GM18858 (cell line): Measurements from ENCODE around the gene KNSTRN.

Source experiments
- ATAC-seq: cut with Tn5 transposase; IDR thresholded peaks from one replicate; pipeline ENCODE4 v1.9.1; 2021; ENCODE audit not compliant: unreplicated experiment

Gene KNSTRN

DNA sequence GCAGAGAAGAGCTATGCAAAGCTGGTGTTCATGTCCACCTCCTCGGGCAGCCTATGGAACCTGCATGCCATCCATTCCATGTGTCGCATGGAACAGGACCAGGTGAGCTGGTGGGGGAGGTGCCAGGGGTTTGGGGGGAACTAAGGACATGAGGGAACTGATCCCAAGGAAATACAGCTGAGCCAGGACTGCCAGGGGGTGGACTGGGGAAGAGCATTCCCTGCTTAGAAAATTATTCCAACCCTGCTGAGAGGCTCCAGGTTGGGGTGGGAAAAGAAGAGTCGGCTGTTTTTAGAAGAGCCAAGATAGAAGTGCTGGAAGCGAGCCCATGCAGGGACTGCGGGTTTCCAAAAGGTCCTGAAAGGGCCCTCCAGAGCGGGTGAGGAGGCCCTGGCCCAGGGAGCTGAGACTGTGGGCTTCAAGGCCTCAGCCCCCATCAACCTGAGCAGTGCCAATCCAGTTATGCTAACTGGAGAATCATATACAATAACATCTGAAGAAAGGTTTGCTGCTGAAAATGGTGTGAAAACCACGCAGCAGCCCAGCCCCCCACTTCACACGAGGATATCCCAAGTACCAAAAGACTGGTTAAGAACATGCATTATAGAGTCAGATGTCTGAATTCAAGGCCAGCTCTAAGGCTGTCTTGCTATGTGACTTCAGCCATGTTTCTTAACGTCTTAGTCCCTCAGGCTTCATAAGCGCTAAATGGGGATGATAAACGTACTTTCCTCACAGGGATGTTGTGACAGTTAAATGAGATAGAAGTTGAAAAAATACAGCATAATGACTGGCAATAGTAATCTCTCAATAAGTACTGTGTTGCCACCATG, 16.7 kb upstream of the KNSTRN start:
- no peak for ATAC-seq

DNA sequence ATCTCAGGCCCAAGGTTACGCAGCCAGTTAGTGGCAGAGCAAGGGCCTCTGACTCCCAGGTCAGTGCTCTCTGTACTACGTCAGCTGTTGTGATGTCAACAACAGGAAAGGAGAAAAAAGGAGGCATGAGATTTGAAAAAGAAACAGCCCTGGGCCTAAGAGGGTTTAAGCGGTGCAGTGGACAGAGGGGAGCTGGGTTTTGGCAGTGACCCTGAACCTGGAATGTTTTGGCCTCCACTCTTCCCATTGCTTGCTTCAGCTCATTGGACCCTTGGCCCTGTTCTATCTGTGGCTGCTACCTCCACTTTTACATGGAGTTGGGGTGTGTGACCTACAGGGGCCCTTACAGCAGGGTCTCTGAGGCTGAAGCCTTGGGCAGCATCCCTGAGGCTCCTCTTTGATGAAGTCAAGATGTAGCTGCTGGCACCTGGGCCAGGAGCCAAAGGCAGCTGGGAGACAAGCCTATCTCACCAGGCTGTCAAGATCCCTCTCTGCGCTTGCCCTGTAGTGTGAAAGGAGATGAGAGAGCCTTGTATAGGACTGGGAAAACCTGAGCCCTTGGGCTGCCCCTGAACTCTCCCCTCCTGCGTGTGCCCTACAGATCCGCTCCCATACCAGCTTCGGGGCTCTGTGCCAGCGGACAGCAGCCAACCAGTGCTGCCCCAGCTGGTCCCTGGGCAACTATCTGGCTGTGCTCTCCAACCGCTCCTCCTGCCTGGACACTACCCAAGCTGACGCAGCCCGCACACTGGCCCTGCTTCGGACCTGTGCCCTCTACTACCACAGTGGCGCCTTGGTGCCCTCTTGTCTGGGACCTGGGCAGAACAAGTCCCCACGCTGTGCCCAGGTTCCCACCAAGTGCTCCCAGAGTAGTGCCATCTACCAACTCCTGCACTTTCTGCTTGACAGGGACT, 15.8 kb upstream of the KNSTRN start:
- ATAC-seq = no peak

DNA sequence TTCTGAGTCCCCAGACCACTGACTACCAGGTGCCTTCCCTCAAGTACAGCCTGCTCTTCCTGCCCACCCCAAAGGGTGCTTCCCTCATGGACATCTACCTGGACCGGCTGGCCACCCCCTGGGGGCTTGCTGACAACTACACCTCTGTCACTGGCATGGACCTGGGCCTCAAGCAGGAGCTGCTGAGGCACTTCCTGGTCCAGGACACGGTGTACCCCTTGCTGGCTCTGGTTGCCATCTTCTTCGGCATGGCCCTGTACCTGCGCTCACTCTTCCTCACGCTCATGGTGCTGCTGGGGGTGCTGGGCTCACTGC, 15.2 kb upstream of the KNSTRN start:
- ATAC-seq = no peak

DNA sequence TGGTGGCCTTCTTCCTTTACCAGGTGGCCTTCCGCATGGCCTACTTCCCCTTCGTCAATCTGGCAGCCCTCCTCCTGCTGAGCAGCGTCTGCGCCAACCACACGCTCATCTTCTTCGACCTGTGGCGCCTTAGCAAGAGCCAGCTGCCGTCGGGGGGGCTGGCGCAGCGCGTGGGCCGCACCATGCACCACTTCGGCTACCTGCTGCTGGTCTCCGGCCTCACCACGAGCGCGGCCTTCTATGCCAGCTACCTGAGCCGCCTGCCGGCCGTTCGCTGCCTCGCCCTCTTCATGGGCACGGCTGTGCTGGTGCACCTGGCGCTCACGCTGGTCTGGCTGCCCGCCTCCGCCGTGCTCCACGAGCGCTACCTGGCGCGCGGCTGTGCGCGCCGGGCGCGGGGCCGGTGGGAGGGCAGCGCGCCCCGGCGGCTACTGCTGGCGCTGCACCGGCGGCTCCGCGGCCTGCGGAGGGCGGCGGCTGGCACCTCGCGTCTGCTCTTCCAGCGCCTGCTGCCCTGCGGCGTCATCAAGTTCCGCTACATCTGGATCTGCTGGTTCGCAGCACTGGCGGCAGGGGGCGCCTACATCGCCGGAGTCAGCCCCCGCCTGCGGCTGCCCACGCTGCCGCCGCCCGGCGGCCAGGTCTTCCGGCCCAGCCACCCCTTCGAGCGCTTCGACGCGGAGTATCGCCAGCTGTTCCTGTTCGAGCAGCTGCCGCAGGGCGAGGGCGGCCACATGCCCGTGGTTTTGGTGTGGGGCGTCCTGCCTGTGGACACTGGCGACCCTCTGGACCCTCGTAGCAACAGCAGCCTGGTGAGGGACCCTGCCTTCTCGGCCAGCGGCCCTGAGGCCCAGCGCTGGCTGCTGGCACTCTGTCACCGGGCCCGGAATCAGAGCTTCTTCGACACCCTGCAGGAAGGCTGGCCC, 14.6 kb upstream of the KNSTRN start:
- ATAC-seq = peak; percentile 88

DNA sequence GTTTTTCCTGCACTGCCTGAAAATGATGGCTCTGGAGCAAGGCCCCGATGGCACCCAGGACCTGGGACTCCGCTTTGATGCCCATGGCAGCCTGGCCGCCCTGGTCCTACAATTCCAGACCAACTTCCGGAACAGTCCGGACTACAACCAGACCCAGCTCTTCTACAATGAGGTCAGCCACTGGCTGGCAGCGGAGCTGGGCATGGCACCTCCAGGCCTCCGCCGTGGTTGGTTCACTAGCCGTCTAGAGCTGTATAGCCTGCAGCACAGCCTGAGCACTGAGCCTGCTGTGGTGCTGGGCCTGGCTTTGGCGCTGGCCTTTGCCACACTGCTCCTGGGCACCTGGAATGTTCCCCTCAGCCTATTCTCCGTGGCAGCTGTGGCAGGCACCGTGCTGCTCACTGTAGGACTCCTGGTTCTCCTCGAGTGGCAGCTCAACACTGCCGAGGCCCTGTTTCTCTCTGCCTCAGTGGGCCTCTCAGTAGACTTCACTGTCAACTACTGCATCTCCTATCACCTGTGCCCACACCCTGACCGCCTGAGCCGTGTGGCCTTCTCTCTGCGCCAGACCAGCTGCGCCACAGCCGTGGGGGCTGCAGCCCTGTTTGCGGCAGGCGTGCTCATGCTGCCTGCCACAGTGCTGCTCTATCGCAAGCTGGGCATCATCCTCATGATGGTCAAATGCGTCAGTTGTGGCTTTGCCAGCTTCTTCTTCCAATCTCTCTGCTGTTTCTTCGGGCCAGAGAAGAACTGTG, 13.6 kb upstream of the KNSTRN start:
- ATAC-seq = no peak

DNA sequence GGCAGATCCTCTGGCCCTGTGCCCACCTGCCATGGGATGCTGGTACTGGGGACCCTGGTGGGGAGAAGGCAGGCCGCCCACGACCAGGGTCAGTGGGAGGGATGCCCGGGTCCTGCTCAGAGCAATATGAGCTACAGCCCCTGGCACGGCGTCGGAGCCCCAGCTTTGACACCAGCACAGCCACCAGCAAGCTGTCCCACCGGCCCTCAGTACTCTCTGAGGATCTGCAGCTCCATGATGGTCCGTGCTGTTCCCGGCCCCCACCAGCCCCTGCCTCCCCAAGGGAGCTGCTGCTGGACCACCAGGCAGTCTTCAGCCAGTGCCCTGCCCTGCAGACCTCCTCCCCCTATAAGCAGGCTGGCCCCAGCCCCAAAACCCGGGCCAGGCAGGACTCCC, 13.0 kb upstream of the KNSTRN start:
- ATAC-seq = no peak

GRCh38 chr15:40369971-40370370, 12.6 kb upstream of the KNSTRN start:
- no peak for ATAC-seq

DNA sequence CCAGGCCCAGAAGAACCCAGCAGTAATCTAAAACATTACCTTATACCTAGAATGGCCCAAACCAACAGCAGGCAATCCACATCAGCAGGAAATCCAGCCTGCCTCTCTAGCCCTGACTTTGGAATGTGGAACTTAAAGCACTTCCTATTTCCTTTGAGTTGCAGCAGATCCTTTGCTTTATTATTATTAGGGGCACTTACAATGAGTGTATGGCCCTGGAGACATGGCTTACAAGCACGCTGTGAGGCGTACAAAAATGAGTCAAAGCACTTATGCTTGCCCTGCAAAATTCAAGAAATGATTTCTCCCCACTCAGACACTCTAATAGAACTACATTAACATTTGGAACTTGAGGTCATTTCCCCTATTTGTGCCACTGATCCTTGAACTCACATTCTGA, 9.5 kb upstream of the KNSTRN start:
- ATAC-seq = no peak

DNA sequence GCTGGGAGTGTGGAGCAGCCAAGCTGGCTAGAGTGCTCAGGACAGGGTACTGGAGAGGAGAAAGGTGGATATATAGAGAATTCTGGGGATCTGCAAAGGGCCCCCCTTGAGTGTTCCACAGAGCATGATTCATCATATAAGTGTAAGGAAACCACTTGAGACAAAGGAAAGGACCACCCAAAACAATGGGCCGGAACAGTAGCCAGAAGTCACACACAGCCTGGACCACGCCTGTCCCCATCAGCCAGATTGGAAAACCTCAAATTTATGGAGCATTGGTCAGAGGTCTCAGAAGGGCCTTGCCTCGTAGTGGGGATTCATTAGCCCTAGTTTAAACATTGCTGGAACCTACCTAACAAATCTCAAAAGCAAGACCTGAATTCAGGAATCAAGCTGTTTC, 4.9 kb upstream of the KNSTRN start:
- ATAC-seq = no peak

DNA sequence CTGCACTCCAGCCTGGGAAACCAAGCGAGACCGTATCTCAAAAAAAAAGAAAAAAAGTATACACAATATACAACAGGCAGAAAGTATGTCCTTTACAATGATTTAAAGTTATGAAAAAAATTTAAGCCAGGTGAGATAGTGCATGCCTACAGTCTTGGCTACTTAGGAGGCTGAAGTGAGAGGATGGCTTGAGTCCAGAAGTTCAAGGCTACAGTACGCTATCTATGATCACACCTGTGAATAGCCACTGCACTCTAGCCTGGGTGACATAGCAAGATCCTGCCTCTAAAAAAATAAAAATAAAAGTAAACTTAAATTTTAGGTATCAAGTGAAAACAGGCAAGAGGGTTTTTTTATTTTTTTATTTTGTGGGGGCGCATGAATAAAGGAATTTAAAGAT, 3.1 kb upstream of the KNSTRN start:
- ATAC-seq = no peak

GRCh38 chr15:40379853-40380252, 2.7 kb upstream of the KNSTRN start:
- ATAC-seq = no peak

- no peak for ATAC-seq
Observed at GRCh38 chr15:40380636-40381035, 1.9 kb upstream of the KNSTRN start.

GRCh38 chr15:40381818-40382529, 547 bp upstream of the KNSTRN start:
- ATAC-seq = no peak

GRCh38 chr15:40386480-40386879, 4.0 kb downstream of the KNSTRN start:
- no peak for ATAC-seq

DNA sequence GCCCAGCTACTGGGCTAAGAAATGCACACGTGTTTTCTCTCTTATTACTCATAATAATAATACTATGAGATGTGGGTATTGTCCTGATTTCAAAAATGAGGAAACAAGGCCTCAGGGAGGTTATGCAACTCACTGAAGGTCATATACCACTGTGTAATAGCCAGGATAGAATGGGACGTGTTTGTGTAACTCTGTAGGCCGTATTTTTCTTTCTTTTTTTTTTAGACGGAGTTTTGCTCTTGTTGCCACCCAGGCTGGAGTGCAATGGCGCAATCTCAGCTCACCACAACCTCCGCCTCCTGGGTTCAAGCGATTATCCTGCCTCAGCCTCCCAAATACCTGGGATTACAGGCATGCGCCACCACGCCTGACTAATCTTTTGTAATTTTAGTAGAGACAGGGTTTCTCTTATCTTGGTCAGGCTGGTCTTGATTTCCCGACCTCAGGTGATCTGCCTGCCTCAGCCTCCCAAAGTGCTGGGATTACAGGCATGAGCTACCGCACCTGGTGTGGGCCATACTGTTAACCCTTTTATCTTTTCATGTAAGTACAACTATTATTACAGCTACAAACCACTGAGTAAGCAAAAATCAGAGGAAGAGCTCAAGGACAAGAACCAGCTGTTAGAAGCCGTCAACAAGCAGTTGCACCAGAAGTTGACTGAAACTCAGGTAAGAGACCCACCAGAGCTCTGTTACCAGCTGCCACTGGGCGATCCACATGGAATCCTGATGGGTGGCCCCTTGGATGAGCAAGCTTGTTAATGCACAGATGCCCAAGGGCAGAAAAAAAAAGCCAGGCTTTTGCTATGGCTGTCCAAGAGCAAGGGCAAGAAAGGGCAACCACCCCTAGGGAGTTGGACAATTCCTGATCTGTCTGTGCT, 6.7 kb downstream of the KNSTRN start:
- ATAC-seq = no peak

- ATAC-seq = no peak
Observed at GRCh38 chr15:40389824-40390595, 7.5 kb downstream of the KNSTRN start.

GRCh38 chr15:40392986-40393948, 10.7 kb downstream of the KNSTRN start:
- ATAC-seq = no peak
